GM12864 (cell line): ENCODE data around the gene NSMCE1.

Source experiments
- DNase-seq: peaks from one replicate; pipeline ENCODE4 v3.0.0-alpha.2; 2011; ENCODE audit warnings: low read depth
- H3K4me3 ChIP-seq: 2 replicates; pipeline ENCODE4 v1.5.1; 2011; ENCODE audit warnings: mild to moderate bottlenecking, low read depth, low read length, control low read depth
- TF ChIP-seq, protein P1 (sequence below): IDR thresholded peaks from 2 replicates; pipeline ENCODE4 v1.5.1; 2011; ENCODE audit warnings: low read depth, mild to moderate bottlenecking, moderate library complexity, low read length, control low read depth, inconsistent platforms; ENCODE audit errors: missing control alignments

Gene NSMCE1

DNA sequence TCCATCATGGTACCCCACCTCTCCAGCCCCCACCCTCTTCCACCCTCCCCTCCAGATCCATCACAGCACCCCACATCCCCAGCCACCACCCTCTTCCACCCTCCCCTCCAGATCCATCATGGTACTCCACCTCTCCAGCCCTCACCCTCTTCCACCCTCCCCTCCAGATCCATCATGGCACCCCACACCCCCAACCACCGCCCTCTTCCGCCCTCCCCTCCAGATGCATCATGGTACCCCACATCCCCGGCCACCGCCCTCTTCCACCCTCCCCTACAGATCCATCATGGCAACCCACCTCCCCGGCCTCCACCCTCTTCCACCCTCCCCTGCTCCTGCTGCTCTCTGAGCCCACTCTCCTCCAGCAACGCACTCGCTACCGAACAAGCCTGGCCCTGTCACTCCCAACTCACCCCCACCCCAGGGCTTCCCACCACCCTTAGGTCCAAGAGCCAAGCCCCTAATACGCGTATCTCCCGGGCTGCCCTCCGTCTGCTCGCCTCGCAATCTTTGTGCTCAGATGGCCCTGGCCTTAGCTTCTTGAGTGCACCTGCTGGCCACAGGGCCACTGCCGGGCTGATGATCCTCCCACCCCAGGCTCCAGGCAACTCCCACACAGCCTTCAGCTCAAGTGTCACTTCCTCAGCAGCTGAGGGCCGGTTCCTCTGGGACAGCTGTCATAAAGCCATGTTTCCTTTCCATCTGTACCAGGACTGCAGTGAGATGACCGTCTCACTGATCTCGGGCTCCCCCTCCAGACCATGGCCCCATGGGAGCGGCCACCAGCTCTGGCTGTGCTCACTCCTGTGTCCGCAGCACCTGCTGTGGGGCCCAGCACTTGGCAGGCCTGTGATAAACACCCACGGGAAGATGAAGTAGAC is 39.7 kb downstream of the NSMCE1 start:
- no peak for DNase-seq
- TF ChIP-seq, protein P1, sequence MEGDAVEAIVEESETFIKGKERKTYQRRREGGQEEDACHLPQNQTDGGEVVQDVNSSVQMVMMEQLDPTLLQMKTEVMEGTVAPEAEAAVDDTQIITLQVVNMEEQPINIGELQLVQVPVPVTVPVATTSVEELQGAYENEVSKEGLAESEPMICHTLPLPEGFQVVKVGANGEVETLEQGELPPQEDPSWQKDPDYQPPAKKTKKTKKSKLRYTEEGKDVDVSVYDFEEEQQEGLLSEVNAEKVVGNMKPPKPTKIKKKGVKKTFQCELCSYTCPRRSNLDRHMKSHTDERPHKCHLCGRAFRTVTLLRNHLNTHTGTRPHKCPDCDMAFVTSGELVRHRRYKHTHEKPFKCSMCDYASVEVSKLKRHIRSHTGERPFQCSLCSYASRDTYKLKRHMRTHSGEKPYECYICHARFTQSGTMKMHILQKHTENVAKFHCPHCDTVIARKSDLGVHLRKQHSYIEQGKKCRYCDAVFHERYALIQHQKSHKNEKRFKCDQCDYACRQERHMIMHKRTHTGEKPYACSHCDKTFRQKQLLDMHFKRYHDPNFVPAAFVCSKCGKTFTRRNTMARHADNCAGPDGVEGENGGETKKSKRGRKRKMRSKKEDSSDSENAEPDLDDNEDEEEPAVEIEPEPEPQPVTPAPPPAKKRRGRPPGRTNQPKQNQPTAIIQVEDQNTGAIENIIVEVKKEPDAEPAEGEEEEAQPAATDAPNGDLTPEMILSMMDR = no peak
- H3K4me3 ChIP-seq = no peak overlapping the region

DNA sequence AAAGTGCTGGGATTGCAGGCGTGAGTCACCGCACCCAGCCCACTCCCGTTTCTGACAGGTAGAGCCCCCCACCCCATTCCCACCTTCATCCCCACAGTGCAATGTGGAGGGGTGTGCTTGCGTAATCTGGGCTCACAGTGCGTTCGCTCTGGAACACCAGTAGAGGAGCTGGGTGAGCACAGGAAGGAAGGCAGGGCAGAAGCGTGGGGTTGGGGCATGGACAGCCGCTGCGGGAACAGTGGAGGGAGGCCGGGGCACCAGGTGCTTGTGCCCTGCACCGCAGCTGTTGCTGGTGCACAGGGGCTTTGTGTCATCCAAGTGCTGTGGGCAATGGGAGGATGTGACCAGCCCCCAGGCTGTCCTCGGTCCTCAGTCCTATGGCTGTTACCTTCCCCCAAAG is 40.5 kb downstream of the NSMCE1 start:
- no peak overlapping the region for H3K4me3 ChIP-seq
- DNase-seq = no peak
- TF ChIP-seq, protein P1 = no peak

DNA sequence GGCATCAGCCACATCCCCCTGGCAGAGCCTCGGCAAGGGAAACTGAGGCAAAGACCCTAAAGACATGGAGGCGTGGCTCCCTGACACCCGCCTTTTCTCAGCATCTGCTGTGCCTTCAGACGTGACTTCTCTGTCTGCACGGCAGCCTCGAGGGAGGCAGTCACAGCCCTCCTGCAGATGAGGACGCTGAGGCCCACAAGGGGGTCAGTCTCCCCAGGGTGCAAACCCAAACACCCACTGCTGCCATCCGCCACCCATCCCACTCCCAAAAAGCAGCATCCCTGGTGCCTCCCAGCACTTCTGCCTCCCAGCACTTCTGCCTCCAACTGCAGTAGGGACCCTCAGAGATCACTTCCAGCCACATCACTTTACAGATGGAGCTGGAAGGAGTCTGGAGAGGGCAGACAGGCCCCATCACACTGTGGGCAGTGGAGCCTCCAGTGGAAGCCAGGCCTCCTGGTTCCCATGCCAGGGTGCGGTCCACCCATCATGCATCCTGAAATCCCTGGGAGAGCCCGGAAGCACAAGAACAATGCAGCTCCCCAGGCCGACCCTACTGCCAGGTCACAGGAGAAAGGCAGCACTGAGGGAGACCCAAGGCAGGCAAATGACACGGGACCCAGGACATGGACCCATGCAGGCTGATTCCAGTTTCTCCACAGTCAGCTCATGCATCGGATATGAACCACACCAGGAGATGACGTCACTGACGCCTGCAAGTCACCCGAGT is 41.4 kb downstream of the NSMCE1 start:
- DNase-seq = no peak
- no peak overlapping the region for H3K4me3 ChIP-seq
- TF ChIP-seq, protein P1 = no peak

DNA sequence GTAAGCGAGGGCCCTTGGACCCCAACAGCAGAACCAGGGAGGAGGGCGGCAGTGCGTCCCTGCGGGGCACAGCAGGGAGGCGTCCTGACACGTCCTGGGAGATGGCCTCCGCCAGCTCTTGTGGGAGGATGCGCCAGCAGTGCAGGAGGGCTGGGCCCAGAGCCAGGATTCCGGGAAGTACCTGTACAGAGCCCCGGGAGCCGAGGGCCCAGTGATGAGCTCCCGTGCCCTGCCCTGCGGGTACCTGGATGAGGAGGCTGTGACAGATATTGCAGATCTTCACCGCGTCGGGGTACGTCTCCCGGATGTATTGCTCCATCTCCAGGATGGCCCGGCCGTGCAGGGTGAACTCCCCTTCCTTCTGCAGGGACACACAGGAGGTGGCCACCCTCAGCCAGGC is 42.1 kb downstream of the NSMCE1 start:
- H3K4me3 ChIP-seq = no peak overlapping the region

DNA sequence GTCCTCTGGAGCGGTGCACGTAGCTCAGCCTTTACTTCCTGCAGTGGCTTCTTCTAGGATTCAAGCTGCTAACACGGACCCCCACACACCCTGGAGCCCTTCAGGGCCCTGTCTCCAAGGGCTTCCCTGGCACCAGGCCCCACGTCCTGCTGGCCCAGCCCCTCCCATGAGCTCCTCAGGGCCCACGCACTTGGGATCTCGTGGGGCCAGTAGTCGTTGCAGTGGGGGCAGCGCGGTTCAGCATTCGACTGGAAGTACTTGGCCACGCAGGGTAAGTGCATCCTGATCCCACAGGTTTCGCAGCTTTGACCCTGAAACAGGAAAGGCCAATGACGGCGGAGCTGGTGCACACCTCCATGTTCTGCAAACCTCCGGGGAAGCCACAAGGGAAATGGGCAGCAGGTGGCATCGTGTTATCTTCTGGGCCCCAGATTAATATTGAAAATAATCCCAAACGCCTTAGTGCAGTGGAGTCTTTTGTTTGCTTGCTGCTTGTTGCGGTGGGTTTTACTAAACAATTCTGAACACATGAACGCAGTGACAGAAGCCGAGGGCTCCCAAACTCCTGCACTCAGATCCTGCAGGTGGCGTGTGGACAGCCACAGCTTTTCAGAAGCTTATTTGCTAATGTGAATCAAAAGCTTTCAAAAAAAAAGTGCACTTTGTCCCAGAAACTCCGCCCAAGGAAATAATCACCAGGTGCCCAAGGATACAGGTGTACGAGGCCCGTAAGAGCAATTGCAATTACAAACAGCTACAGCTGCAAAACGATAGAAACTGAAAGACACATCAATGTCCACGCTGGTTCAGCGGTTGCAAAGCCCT is 42.8 kb downstream of the NSMCE1 start:
- TF ChIP-seq, protein P1 = no peak
- no peak overlapping the region for H3K4me3 ChIP-seq
- no peak for DNase-seq

More for the DNA sequence above, 42.1 kb downstream of the NSMCE1 start:
- TF ChIP-seq, protein P1 = no peak
- no peak for DNase-seq

DNA sequence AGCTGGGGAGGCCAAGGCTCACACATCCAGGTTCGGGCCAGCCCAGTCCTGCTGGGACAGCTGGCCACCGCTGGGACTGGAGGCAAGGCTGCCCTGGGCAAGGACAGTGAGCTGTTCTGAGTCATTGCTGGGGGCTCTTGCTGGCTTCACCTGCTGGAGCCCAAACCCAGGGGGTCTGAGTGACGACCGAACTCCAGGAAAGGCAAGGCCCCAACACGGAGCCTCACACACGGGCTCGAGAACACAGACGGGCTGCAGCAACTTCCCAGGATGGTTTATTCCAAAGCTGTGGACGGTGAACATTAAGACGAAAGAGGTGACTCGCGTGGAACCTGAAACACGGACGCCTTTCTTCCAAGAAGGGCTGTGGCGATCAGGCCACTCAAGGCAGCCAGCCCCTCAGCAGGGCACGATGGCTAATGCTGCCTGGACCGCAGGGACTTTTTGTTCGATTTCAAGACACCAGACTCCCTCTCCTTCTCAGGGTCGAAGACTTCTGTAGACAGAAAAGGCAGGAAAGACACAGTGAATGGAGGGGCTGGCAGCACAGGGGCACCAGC is 43.8 kb downstream of the NSMCE1 start:
- DNase-seq = no peak
- TF ChIP-seq, protein P1 = no peak
- no peak overlapping the region for H3K4me3 ChIP-seq
